SK-N-SH (cell line): ENCODE results near the gene GNG13.
"Not testable (repeated sequence)": the region's sequence is repeated elsewhere in the genome, so short reads cannot be mapped to it uniquely, and the experiment has no call there.

ENCODE experiments used
- TEAD4 ChIP-seq: IDR thresholded peaks from 2 replicates; pipeline ENCODE4 v1.4.0; 2012; ENCODE audit warnings: mild to moderate bottlenecking, borderline replicate concordance; ENCODE audit not compliant: insufficient read depth
- TF ChIP-seq, protein P1 (sequence below): fragments of 200-600 bp; sonication (generic); IDR thresholded peaks from 2 replicates; pipeline ENCODE4 v1.6.1; 2017; ENCODE audit warnings: antibody characterized with exemption, mild to moderate bottlenecking, moderate library complexity

DNA sequence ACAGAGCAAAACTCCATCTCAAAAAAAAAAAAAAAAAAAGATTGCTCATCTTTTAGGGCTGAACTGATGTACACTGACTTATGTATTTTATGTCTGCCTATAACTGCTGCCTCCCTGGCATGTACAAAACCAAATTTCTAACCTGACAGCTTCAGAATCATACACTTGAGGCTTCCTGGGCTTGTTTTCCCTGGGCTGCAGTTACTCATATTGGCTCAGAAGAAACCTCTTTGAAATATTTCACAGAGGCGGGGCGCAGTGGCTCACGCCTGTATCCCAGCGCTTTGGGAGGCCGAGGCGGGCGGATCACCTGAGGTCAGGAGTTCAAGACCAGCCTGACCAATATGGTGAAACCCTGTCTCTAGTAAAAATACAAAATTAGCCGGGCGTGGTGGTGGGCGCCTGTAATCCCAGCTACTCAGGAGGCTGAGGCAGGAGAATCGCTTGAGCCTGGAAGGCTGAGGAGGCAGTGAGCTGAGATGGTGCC lies 46.4 kb downstream of the GNG13 start:
- TF ChIP-seq, protein P1, sequence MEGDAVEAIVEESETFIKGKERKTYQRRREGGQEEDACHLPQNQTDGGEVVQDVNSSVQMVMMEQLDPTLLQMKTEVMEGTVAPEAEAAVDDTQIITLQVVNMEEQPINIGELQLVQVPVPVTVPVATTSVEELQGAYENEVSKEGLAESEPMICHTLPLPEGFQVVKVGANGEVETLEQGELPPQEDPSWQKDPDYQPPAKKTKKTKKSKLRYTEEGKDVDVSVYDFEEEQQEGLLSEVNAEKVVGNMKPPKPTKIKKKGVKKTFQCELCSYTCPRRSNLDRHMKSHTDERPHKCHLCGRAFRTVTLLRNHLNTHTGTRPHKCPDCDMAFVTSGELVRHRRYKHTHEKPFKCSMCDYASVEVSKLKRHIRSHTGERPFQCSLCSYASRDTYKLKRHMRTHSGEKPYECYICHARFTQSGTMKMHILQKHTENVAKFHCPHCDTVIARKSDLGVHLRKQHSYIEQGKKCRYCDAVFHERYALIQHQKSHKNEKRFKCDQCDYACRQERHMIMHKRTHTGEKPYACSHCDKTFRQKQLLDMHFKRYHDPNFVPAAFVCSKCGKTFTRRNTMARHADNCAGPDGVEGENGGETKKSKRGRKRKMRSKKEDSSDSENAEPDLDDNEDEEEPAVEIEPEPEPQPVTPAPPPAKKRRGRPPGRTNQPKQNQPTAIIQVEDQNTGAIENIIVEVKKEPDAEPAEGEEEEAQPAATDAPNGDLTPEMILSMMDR = not testable (repeated sequence)
- TF ChIP-seq TEAD4 = not testable (repeated sequence)
